ENCODE results near the gene GOLGA5.

Gene GOLGA5

DNA sequence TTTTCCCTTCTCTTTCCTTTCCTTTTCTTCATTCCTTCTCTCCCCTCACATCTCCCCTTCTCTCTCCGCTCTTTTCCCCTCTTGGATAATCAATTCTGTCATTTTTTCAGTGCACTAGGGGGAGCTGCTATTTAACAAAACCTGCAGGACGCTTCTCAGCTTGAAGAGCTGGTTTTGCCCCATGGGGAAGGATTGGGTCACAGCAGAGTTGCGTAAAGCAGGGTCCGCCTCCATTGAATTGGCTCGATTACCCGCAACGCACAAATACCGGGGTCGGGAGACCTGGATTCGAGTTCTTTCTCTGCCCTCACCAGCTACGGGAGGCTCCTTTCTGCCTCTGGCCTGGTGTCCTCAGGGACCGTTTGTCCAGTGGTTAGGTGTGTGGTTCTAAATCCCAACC is 86.7 kb downstream of the GOLGA5 start:
- no peak for DNase-seq

DNA sequence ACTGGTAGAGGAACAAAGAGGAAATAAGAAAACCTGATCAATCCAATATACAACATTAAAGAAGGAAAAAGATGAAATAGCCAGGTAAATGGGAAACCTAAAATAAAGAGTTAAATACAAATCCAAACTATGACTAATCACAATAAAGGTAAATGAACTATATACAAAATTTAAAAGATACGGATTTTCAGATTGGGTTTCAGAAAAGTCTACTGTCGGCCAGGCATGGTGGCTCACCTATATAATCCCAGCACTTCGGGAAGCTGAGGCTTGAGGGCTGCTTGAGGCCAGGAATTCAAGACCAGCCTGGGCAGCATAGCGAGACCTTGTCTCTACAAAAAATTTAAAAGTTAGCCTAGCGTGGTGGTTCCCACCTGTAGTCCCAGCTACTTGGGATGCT is 89.0 kb downstream of the GOLGA5 start:
- DNase-seq = no peak

DNA sequence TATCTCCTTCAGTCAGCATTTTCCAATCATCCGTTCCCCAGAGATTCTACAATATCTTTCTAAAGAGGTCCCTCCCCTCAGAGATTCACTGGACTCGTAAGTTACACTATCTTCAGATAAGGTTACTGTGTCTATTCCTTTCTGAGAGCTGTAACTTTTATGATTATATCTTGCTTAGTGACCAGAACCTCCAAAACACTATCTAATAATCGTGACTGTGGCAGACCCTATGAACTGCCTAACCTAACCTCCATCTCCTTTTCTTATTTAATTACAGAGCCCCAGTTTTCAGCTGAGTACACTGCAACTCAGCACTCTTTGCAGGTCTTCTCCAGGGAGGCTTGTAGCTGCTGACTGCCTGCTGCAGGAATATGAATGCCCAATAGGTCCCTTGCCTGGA is 90.3 kb downstream of the GOLGA5 start:
- DNase-seq = no peak

DNA sequence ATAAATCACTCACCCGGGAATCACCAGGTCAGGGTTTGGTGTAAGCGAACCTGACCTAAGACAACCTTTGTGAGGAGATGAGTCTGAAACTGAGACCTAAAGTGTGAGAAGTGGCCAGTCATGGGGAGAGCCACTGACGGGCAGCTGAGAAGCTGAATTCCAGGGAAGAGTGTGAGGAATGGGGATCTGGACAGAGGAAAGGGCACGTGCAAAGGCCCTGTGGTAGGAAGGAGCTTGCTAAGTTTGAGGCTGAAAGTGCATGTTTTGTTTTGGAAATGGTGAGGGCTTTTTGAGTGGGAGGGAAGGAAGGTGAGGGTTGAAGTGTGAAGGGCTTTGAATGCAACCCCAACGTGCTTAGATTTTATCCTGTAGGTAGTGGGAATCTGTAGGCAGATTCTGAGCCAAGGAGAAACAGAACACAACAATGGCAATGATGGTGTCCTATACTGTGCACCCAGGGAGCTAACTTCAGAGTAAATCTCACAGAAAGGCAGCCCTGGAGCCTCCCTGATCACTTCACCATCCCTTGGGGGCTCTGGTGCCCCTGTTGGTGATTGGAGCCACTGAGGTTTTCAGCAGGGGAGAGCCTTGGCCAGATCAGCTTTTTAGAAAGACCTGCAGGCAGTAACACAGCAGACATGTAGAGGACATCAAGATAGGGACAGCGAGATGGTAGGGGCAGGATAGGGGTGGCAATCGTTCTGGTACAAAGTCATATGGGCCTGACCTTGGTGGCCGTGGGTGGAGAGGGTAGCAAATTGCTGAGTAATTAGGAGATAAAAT is 91.4 kb downstream of the GOLGA5 start:
- DNase-seq = no peak

DNA sequence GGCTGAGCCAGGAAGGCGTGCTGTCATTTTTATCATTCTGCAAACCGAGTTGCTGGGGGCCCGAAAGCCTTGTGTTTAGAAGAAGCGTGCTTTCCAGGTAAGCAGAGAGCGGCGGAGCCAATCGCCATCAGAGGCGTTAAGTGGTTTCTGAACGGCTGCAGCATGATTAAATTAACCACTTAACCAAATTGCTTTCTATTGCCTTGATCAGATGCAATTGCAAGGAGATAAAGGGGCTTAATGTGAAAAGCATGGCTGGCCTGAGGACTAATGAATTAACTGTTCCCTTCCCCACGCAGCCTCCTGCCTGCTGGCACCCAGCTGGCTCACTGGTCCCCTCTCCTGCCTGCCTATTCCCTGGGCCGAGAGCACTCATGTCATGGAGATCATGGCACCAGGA is 92.2 kb downstream of the GOLGA5 start:
- no peak for DNase-seq

DNA sequence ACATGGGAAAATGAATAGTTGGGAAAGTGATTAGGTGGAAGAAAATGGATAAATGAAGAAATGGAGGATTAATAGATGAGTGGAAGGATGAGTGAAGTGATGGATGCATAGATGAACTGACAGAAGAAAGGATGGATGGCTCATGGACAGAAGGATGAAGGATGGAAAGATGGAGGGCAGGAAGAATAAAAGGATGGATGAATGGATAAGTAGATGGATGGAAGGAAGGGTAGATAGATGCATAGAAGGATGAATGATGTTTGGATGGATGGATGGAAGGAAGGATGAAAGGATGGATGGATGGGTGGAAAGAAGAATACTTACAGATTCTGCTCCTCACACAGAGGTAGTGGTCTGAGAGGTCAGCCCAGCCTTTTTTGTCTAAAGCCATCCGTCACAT is 93.1 kb downstream of the GOLGA5 start:
- no peak for DNase-seq

DNA sequence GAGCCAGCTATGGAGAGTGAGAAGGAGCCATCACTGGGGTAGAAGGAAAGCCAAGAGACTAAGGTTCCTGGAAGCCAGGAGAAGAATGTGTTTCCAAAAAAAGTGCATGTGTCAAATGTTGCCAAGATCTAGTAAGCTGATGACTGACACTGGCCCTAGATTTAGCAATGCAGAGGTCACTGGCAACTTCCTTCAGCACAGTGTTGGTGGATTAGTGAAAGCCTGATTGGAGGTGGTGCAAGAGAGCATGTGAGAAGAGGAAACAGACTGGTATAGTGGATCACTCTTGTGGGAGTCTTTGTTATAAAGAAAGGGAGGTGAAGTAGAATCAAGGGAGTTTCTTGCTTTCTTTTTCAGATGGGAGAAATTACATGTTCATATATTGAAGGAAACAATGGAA is 94.8 kb downstream of the GOLGA5 start:
- DNase-seq = no peak

Data from effector CD4-positive, alpha-beta T cell (primary cell).